ENCODE results near the gene NUP98.

DNA sequence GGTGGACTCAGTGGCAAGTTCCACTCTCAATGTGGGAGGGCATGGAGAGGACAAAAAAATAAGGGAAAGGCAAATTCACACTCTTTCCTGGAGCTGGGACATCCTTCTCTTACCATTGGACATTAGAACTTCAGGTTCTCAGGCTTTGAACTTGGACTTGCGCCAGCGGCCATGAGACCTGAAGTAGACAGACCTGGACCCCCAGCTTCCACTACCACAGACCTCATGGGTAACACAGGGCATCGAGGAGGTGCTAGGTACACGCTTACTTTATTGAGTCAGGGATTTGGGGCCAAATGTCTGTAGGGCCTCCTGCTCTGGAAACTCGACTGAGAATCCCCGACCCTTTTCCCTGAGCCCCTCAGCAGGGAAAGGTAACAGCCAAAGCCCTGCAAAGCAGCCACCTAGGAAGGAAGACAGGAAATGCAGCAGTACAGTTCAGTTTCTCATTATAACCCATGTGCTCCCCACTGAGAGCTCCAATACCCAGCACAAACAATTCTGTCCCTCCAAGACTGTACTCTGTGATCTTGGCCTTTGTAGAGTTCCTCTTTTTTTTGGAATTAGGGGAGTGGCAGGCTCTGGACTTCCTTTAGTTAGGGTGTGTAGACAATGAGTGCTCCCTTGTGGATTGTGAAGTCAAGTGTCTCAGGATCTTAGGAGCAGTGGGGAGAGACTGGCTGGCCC is 131.9 kb downstream of the NUP98 start:
- no peak for TF ChIP-seq EZH2 (IDR thresholded peaks at IDR 0.05)
- TF ChIP-seq, protein P1, sequence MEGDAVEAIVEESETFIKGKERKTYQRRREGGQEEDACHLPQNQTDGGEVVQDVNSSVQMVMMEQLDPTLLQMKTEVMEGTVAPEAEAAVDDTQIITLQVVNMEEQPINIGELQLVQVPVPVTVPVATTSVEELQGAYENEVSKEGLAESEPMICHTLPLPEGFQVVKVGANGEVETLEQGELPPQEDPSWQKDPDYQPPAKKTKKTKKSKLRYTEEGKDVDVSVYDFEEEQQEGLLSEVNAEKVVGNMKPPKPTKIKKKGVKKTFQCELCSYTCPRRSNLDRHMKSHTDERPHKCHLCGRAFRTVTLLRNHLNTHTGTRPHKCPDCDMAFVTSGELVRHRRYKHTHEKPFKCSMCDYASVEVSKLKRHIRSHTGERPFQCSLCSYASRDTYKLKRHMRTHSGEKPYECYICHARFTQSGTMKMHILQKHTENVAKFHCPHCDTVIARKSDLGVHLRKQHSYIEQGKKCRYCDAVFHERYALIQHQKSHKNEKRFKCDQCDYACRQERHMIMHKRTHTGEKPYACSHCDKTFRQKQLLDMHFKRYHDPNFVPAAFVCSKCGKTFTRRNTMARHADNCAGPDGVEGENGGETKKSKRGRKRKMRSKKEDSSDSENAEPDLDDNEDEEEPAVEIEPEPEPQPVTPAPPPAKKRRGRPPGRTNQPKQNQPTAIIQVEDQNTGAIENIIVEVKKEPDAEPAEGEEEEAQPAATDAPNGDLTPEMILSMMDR (IDR thresholded peaks at IDR 0.05): no peak
